Measurements from ENCODE around the gene XPO6. TPM values are rescaled to one million over a fixed set of nuclear protein-coding genes. Genes with fewer than 3 reads are reported as not detected.

XPO6 gene
- total and polyA plus RNA-seq, 2 of the 13 experiments (the other 11 are each of a cell fraction or from before 2014, with no cell fraction given): 109 to 129 TPM

- TF ChIP-seq ZKSCAN5 (CRISPR knock-in tag; IDR thresholded peaks at IDR 0.05): no peak
- TF ChIP-seq ZBTB34 (CRISPR knock-in tag; IDR thresholded peaks at IDR 0.05): no peak; the same call in 1 of the 2 replicates
- peak; percentile 75; the same call in 1 of the 2 replicates for TF ChIP-seq CREBL2 (CRISPR knock-in tag; IDR thresholded peaks at IDR 0.05; ENCODE audit: borderline replicate concordance)
- peak; percentile 81; the same call in 1 of the 2 replicates for TF ChIP-seq YEATS2 (CRISPR knock-in tag; IDR thresholded peaks at IDR 0.05; ENCODE audit: borderline replicate concordance)
- TF ChIP-seq TBX2 (CRISPR knock-in tag; IDR thresholded peaks at IDR 0.05; ENCODE audit: borderline replicate concordance): peak; percentile 71
- no peak for TF ChIP-seq CHD4 (IDR thresholded peaks at IDR 0.05; ENCODE audit: borderline replicate concordance, low read length)
- no peak for TF ChIP-seq ZNF12 (CRISPR knock-in tag; IDR thresholded peaks at IDR 0.05)
- peak; percentile 12; the same call in 1 of the 2 replicates for TF ChIP-seq SAFB2 (CRISPR knock-in tag; IDR thresholded peaks at IDR 0.05; ENCODE audit: borderline replicate concordance, low read depth)
- TF ChIP-seq AHR (CRISPR knock-in tag; IDR thresholded peaks at IDR 0.05): peak; percentile 98
- TF ChIP-seq ZNF562 (CRISPR knock-in tag; IDR thresholded peaks at IDR 0.05; ENCODE audit: borderline replicate concordance): no peak
- peak; percentile 71; the same call in 1 of the 2 replicates for TF ChIP-seq TFAP4 (IDR thresholded peaks at IDR 0.05; ENCODE audit: borderline replicate concordance, low read depth)
- no peak for TF ChIP-seq SMAD1 (CRISPR knock-in tag; IDR thresholded peaks at IDR 0.05; ENCODE audit: borderline replicate concordance, low read depth)
- no peak for TF ChIP-seq ZNF549 (CRISPR knock-in tag; IDR thresholded peaks at IDR 0.05)
- TF ChIP-seq MTERF4 (CRISPR knock-in tag; IDR thresholded peaks at IDR 0.05): peak; percentile 73; the same call in 1 of the 2 replicates
- peak; percentile 60; the same call in 1 of the 2 replicates for TF ChIP-seq FOXA3 (CRISPR knock-in tag; IDR thresholded peaks at IDR 0.05)
- 0 out of 2 replicates have a peak, but pooled peaks have one; percentile 39 for TF ChIP-seq NRL (CRISPR knock-in tag; IDR thresholded peaks at IDR 0.05; ENCODE audit: borderline replicate concordance)
- TF ChIP-seq PRDM10 (CRISPR knock-in tag; IDR thresholded peaks at IDR 0.05; ENCODE audit: low read depth): peak; percentile 64; the same call in 1 of the 2 replicates
- TF ChIP-seq ZC3H13 (CRISPR knock-in tag; IDR thresholded peaks at IDR 0.05): peak; percentile 89
- no peak for TF ChIP-seq SYNCRIP (IDR thresholded peaks at IDR 0.05; ENCODE audit: insufficient read depth, low read depth, low read length)
- no peak for TF ChIP-seq DBP (CRISPR knock-in tag; IDR thresholded peaks at IDR 0.05; ENCODE audit: not compliant biosample characterization)
Observed at GRCh38 chr16:28211758-28212531, at the start of gene XPO6 (continued).
